ENCODE measurements around the gene PEAK3. TPM values are rescaled to one million over a fixed set of nuclear protein-coding genes. Genes with fewer than 3 reads are reported as not detected.

Gene PEAK3
- total and polyA plus RNA-seq, 2 donors (not counting 1 experiment from before 2014, with no cell fraction given): 0.18 to 0.71 TPM

DNA sequence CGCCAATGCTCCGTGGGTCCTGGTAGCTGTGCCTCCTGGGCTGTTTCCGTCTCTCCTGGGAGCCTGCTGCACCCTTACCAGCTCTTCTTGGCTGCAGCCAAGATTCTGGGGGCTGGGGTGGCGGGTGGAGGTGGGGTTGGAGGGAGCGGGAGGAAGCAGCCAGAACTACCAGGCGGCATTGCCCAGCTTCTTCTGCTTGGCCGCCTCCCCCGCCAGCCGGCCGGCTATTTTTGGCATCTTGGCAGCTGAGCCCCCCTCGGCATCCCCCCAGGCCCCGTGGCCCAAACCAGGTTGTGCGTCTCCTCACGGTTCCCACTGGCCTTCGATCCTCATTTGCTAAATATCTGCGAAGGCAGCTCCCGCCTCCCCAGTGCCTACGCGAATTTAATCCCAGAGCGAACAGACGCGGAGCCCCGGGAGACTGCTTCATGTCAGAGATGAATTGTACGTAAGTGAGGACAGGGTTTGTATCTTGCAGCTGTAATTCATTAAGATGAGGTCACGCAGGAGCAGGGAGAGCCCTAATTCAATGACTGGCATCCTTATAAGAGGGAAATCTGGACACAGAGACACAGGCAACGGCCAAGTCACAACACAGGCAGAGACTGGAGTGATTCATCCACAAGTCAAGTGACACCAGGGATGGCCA, 12.8 kb upstream of the PEAK3 start:
- Histone ChIP-seq H3K4me3 (ENCODE audit: control extremely low read depth in 1 of 5, extremely low read depth in 1 of 5, insufficient read depth in 1 of 5, low read depth in 2 of 5, low read length in 4 of 5) (peak overlapping the region in 1 of 5 experiments; percentile 9), H3K9ac (ENCODE audit: low read length) (peak overlapping the region; percentile 23), H3K4me2 (replicated peaks; ENCODE audit: low read depth, low read length, poor library complexity, severe bottlenecking) (peak overlapping the region; percentile 72), H3K27me3 (replicated peaks in 1 of 4; ENCODE audit: control extremely low read depth in 1 of 4, control insufficient read depth in 3 of 4, insufficient read depth in 4 of 4, low read length in 3 of 4) (no peaks in the 10 kb centered on the region), H3K27ac (ENCODE audit: low read length in 2 of 2) (peak overlapping the region in 1 of 2 donors; percentile 55), H3K4me1 (ENCODE audit: control insufficient read depth in 2 of 2, insufficient read depth in 2 of 2, low read length in 2 of 2) (peaks cover 27 to 61% of the 10 kb centered on the region in 2 donors), H2AFZ (ENCODE audit: insufficient read depth, low read depth, low read length, poor library complexity, severe bottlenecking) (no peak overlapping the region), H3K9me3 (ENCODE audit: control extremely low read depth in 1 of 3, control insufficient read depth in 2 of 3, insufficient read depth in 1 of 3, low read length in 2 of 3) (peaks cover 0 to 3% (median 0%) of the 10 kb centered on the region in 3 donors), H3K36me3 (replicated peaks in 1 of 2; ENCODE audit: control extremely low read depth in 1 of 2, control insufficient read depth in 1 of 2, extremely low read depth in 1 of 2, insufficient read depth in 2 of 2, low read length in 1 of 2) (peaks cover 0 to 23% of the 10 kb centered on the region in 2 experiments), H3K79me2 (ENCODE audit: control insufficient read depth, insufficient read depth, low read length) (peaks cover 58% of the 10 kb centered on the region), H4K20me1 (ENCODE audit: control insufficient read depth, insufficient read depth, low read length, poor library complexity, severe bottlenecking) (peaks cover 52% of the 10 kb centered on the region)
- H3K27ac Mint-ChIP-seq: peak overlapping the region; percentile 64
- no peak for ATAC-seq (ENCODE audit: low read depth)
- H3K4me1 Mint-ChIP-seq: peaks cover 38% of the 10 kb centered on the region
- no peaks in the 10 kb centered on the region for H3K27me3 Mint-ChIP-seq
- no peak for DNase-seq
- no peak for TF ChIP-seq EZH2 (IDR thresholded peaks at IDR 0.05; ENCODE audit: borderline replicate concordance, insufficient read depth, low read depth, low read length, poor library complexity, severe bottlenecking)
- TF ChIP-seq, protein P1, sequence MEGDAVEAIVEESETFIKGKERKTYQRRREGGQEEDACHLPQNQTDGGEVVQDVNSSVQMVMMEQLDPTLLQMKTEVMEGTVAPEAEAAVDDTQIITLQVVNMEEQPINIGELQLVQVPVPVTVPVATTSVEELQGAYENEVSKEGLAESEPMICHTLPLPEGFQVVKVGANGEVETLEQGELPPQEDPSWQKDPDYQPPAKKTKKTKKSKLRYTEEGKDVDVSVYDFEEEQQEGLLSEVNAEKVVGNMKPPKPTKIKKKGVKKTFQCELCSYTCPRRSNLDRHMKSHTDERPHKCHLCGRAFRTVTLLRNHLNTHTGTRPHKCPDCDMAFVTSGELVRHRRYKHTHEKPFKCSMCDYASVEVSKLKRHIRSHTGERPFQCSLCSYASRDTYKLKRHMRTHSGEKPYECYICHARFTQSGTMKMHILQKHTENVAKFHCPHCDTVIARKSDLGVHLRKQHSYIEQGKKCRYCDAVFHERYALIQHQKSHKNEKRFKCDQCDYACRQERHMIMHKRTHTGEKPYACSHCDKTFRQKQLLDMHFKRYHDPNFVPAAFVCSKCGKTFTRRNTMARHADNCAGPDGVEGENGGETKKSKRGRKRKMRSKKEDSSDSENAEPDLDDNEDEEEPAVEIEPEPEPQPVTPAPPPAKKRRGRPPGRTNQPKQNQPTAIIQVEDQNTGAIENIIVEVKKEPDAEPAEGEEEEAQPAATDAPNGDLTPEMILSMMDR (IDR thresholded peaks at IDR 0.05): no peak
- no peaks in the 10 kb centered on the region for H3K9me3 Mint-ChIP-seq (ENCODE audit: insufficient read depth)
- peak overlapping the region; percentile 81 for H3K4me3 Mint-ChIP-seq
- CTCF ChIA-PET: interaction anchor here (1.0 to 3.7 kb wide), 7 partner anchors 10 to 342 kb away, joined by 3 to 22 read pairs (median 4); no protein-coding TSS in a partner anchor
- POLR2A ChIA-PET: interaction anchor here (0.8 to 2.3 kb wide), 12 partner anchors 7 to 99 kb away, joined by 3 to 8 read pairs (median 3); partner anchors contain the start of genes LINGO3 and PEAK3
- 47% methylated on average over 26 of the region's 26 CpGs for WGBS (ENCODE audit: insufficient coverage)
- intact Hi-C loops (cut with micrococcal nuclease): no loop called here

Measured in B cell (primary cell).